Adipocyte (in vitro differentiated cells): ENCODE measurements around the gene VPS33A.

Experiments used
- DNase-seq: peaks from one replicate; pipeline ENCODE4 v3.0.0-alpha.2; 2015; ENCODE audit warnings: low read depth
- H3K27me3 ChIP-seq: replicated peaks from 2 replicates; pipeline ENCODE4 v1.7.0; 2013; ENCODE audit warnings: mild to moderate bottlenecking, low read length, moderate library complexity; ENCODE audit not compliant: control insufficient read depth, insufficient read depth
- H3K36me3 ChIP-seq: 2 replicates; pipeline ENCODE4 v1.7.0; 2013; ENCODE audit warnings: low read length, mild to moderate bottlenecking, moderate library complexity; ENCODE audit not compliant: control insufficient read depth, insufficient read depth, severe bottlenecking
- H3K4me1 ChIP-seq: 2 replicates; pipeline ENCODE4 v1.7.0; 2013; ENCODE audit warnings: mild to moderate bottlenecking, low read length, moderate library complexity; ENCODE audit not compliant: control insufficient read depth, insufficient read depth
- H3K4me3 ChIP-seq: 2 replicates; pipeline ENCODE4 v1.7.0; 2013; ENCODE audit warnings: mild to moderate bottlenecking, low read length, moderate library complexity
- H3K9ac ChIP-seq: 2 replicates; pipeline ENCODE4 v1.7.0; 2013; ENCODE audit warnings: mild to moderate bottlenecking, low read length, moderate library complexity
- H3K9me3 ChIP-seq: 2 replicates; pipeline ENCODE4 v1.7.0; 2013; ENCODE audit warnings: mild to moderate bottlenecking, low read length, moderate library complexity; ENCODE audit not compliant: control insufficient read depth

The VPS33A gene

DNA sequence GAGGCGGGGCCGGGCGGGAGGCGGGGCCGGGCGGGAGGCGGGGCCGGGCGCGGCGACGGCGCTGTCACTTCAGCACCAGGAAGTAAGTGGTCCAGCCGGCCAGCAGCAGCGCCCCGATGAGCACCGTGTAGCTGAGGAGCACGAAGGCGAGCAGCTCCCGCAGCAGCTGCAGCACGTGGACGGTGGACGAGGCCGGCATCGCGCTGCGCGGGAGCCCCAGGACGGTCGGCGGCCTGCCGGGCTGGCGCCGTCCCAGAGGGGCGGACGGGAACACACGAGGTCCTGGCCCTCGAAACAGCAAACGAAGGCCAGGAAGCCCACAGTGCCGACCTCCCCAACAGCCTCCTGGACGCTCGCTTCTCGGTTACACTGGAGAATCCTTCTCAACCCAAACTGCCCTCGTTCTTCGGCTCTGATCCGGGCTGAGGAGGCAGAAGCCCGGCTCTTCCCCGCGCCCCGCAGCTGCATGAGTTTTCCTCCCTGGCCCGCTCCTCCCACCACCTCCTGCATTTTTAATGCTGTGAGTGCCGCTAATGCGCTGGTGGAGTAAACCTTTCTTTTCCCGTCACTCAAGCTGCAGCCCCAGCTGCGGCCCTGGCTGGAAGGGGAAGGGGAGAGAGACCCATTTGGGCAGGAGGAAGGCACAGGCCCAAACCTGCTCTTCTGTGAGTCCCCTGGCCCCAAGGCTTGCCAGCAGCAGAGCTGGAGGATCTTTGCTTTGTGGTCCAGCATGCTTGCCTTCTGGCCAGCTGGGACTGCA, 39.7 kb downstream of the VPS33A start:
- H3K9me3 ChIP-seq, result no peaks in the 10 kb centered on the region
- no peak overlapping the region for H3K9ac ChIP-seq
- H3K4me3 ChIP-seq, result peak overlapping the region; percentile 75
- no peaks in the 10 kb centered on the region for H3K27me3 ChIP-seq
- no peak for DNase-seq
- peaks cover 30% of the 10 kb centered on the region for H3K36me3 ChIP-seq
- H3K4me1 ChIP-seq, result peaks cover 18% of the 10 kb centered on the region

DNA sequence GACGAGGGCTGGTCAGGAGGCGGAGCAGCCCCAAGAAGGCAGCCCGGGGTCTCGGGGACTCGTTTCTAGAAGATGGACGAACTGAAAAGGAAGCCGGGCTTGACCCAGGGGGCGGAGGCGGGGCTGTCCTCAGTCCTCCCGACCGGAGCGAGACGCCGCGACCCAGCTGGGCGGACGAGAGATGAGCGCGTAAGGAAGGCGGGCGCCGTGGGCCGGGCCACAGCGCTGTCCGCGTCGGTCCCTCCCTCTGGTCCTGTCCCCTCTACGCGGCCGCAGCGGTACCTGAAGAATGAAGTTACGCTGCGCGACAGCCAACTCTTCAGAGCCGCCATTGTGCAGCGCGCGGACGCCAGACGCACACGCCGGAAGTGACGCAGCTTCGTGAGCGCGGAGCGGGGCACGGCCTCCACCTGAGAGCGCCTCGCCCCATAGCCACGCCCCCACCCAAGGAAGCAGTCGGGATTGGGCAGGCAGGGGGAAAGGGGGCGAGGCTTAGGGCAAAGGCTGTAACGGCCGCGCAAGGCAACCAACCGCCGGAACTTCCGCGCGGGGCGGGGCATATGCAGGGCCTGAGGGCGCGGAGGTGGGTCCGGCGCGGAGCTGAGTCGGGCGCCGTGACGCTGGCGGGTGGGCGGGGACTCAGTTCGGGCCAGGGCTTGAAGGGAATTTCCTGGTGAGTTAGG, 40.5 kb downstream of the VPS33A start, which contains the start of gene DIABLO:
Gene DIABLO, minus strand, starts transcription at position 370 of the 683 bp plus-strand sequence. Its CDS starts 38 bp downstream, at position 332.
- peak within 1 kb of the TSS; percentile 97 for H3K9ac ChIP-seq
- no peaks in the 10 kb centered on the region for H3K27me3 ChIP-seq
- H3K4me1 ChIP-seq, result peaks cover 18% of the 10 kb centered on the region
- H3K36me3 ChIP-seq, result peaks cover 30% of the 10 kb centered on the region
- no peaks in the 10 kb centered on the region for H3K9me3 ChIP-seq
- DNase-seq, result peak; percentile 100
- peak within 1 kb of the TSS; percentile 99 for H3K4me3 ChIP-seq

DNA sequence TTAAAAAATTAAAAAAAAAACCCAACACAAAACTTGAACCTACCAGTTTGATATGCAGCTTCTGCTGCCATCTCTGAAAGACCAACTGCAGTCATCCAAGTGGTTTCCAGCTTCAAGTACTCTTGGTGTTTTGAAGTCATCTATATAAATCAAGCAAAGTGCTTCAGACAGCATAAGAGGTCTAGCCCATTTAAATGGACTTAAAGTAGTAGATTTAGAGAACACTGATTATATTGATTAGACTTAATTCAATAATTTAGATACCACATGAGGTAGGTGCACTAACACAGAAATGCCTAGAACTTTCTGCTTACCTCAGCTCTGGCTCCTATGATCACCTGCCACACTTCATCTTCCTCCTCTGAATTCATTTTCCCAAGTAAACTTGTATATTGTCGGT, 49.8 kb downstream of the VPS33A start:
- Histone ChIP-seq H3K9me3 (no peaks in the 10 kb centered on the region), H3K9ac (no peak overlapping the region), H3K36me3 (peaks cover 79% of the 10 kb centered on the region), H3K27me3 (no peaks in the 10 kb centered on the region), H3K4me1 (no peaks in the 10 kb centered on the region), H3K4me3 (no peak overlapping the region)
- no peak for DNase-seq

- DNase-seq, result no peak
- Histone ChIP-seq H3K9ac (no peak overlapping the region), H3K9me3 (no peaks in the 10 kb centered on the region), H3K36me3 (peaks cover 77% of the 10 kb centered on the region), H3K27me3 (no peaks in the 10 kb centered on the region), H3K4me1 (no peaks in the 10 kb centered on the region), H3K4me3 (no peak overlapping the region)
These were observed 50.5 kb downstream of the VPS33A start for GRCh38 chr12:122215771-122216170.

GRCh38 chr12:122208073-122208820, 58.0 kb downstream of the VPS33A start:
- Histone ChIP-seq H3K9me3 (no peaks in the 10 kb centered on the region), H3K36me3 (peaks cover 55% of the 10 kb centered on the region), H3K9ac (no peak overlapping the region), H3K4me1 (peaks cover under 1% of the 10 kb centered on the region), H3K27me3 (peaks cover 5% of the 10 kb centered on the region), H3K4me3 (no peak overlapping the region)
- DNase-seq, result no peak

DNA sequence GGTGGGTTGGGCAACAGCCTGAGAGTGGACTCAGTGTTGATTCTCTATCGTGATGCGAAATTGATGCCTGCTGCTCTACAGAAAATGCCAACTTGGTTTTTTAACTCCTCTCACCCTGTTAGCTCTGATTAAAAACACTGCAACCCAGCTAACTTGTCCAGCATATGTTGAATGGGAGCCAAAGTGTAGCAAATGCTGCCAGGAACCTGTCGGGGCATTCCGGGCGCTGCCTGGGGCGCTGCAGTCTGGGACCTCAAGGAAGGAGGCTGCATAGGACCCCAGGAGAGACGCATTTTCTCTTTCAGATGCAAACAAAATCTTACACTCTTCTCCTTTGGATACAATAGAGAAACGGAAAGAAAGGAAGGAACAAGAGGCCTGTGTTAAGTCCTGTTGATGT, 58.9 kb downstream of the VPS33A start:
- no peak overlapping the region for H3K4me3 ChIP-seq
- H3K4me1 ChIP-seq, result peaks cover 4% of the 10 kb centered on the region
- DNase-seq, result no peak
- H3K27me3 ChIP-seq, result peaks cover 7% of the 10 kb centered on the region
- H3K9ac ChIP-seq, result no peak overlapping the region
- no peaks in the 10 kb centered on the region for H3K9me3 ChIP-seq
- peaks cover 48% of the 10 kb centered on the region for H3K36me3 ChIP-seq

- Histone ChIP-seq H3K9me3 (no peaks in the 10 kb centered on the region), H3K4me1 (peaks cover 4% of the 10 kb centered on the region), H3K9ac (no peak overlapping the region), H3K27me3 (peaks cover 11% of the 10 kb centered on the region), H3K36me3 (peaks cover 43% of the 10 kb centered on the region), H3K4me3 (no peak overlapping the region)
- DNase-seq, result no peak
These were observed 59.3 kb downstream of the VPS33A start for GRCh38 chr12:122206976-122207375.

DNA sequence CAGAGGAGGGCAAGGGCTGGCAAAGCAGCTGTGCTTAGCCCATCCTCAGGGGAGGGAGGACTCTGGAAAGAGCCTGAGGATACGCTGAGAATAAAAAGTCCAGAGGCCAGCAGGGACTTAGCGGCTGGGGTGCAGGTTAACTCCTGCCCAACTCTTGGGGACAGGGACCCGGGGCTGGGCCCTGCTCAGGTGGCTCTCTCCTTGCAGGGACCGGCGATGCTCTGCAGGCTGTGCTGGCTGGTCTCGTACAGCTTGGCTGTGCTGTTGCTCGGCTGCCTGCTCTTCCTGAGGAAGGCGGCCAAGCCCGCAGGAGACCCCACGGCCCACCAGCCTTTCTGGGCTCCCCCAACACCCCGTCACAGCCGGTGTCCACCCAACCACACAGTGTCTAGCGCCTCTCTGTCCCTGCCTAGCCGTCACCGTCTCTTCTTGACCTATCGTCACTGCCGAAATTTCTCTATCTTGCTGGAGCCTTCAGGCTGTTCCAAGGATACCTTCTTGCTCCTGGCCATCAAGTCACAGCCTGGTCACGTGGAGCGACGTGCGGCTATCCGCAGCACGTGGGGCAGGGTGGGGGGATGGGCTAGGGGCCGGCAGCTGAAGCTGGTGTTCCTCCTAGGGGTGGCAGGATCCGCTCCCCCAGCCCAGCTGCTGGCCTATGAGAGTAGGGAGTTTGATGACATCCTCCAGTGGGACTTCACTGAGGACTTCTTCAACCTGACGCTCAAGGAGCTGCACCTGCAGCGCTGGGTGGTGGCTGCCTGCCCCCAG, 60.0 kb downstream of the VPS33A start:
- no peaks in the 10 kb centered on the region for H3K9me3 ChIP-seq
- DNase-seq, result no peak
- H3K36me3 ChIP-seq, result peaks cover 38% of the 10 kb centered on the region
- no peak overlapping the region for H3K9ac ChIP-seq
- peaks cover 17% of the 10 kb centered on the region for H3K27me3 ChIP-seq
- H3K4me1 ChIP-seq, result peaks cover 4% of the 10 kb centered on the region
- no peak overlapping the region for H3K4me3 ChIP-seq

DNA sequence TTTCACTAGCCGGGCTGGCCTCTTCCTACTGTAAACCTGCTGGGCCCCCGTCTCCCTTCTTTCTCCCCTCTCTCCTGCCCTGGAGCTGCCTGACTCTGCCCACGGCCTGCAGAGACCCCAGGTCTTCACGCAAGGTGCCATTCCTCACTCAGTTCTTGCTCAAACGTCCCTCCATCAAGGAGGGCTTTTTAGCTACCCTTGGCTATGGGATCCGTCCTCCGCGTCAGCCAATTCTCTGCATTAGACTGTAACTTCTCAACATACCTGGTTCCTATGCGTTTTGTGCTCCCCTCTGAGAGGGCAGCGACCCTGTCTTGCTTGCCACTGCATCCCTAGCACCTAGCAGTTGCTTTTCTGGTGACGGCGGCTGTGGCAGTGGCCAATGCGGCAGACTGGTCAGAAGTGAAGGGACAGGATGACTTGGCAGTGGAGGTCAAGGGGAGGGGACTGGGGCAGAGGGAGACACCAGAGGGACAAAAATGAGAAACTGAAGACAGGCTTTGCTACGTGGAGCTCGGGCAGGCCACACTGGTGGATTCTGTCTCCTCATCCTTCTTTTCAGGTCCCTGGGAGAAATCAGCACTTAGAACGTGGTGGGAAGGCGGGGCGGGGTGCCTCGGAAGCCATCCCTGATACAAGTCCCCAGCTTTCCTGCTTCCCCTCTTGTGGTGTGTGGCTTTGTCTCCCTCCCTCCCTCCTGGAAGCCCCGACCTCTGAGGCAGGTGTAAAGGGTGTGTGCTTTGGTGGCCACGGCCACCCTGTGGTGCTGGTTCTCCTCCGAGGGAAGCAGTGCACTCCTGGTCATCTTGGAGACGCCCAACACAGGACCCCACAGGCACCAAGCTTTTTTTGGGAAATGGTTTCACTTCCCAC, 61.0 kb downstream of the VPS33A start:
- DNase-seq, result no peak
- H3K4me3 ChIP-seq, result no peak overlapping the region

More for the DNA sequence above, 61.0 kb downstream of the VPS33A start:
- Histone ChIP-seq H3K36me3 (peaks cover 32% of the 10 kb centered on the region), H3K9me3 (no peaks in the 10 kb centered on the region), H3K9ac (no peak overlapping the region), H3K4me1 (peaks cover 4% of the 10 kb centered on the region), H3K27me3 (peaks cover 25% of the 10 kb centered on the region)
